DMS53 (cell line): Measurements from ENCODE around the gene HIF1AN.
A peak's percentile ranks its signal among the peaks of the same experiment; 100 is the strongest.

ENCODE experiments used
- DNase-seq: peaks from one replicate; lab custom pipeline; 2025; lab: John Stamatoyannopoulos, UW

The HIF1AN gene

GRCh38 chr10:100522107-100522801 lies 13.5 kb upstream of the HIF1AN start:
- peak; percentile 19 for DNase-seq

DNA sequence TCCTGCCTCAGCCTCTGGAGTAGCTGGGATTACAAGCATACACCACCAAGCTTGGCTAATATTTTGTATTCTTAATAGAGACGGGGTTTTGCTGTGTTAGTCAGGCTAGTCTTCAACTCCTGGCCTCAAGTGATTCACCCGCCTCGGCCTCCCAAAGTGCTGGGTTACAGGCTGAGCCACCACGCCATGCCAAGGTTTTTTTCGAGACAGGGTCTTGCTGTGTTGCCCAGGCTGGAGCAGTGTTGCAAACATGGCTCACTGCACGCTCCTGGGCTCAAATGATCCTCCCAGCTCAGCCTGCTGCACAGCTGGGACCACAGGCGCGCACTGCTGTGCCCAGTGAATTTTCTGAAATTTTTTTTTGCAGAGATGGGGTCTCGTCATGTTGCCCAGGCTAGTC lies 12.8 kb upstream of the HIF1AN start:
- no peak for DNase-seq

- no peak for DNase-seq
Observed at GRCh38 chr10:100524206-100524605, 11.5 kb upstream of the HIF1AN start.

GRCh38 chr10:100524638-100525037 lies 11.1 kb upstream of the HIF1AN start:
- no peak for DNase-seq

DNA sequence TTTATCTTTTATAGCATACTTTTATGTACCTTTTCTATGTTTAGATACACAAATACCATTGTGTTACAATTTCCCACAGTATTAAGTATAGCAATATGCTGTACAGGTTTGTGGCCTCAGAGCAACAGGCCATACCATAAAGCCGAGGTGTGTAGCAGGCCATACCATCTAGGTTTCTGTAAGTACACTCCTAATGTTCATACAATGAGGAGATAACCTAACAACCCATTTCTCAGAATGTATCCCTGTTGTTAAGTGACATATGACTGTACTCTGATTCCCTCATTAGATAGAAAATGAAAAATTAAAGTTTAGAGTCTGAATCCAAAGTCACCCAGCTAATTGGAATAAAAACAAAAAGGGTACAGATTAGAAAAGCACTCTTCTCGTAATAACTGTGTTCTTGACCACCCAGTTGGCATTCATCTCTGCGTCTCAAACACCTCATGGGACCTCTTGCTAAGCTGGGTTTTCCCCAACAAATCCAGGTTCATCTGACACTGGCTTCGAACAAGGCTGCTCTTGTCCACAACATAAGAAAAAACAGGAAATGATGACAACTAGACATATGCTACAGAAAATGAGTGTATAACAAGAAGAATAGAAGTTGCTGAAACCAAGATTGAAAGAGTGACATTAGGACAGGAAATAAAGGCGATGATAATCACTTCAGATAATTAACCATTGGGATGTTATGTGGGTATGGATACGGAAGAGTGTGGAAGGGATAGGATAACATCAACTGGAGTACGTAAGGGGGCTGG lies 7.4 kb upstream of the HIF1AN start:
- no peak for DNase-seq

GRCh38 chr10:100528921-100529474 lies 6.7 kb upstream of the HIF1AN start:
- DNase-seq = peak; percentile 21

DNA sequence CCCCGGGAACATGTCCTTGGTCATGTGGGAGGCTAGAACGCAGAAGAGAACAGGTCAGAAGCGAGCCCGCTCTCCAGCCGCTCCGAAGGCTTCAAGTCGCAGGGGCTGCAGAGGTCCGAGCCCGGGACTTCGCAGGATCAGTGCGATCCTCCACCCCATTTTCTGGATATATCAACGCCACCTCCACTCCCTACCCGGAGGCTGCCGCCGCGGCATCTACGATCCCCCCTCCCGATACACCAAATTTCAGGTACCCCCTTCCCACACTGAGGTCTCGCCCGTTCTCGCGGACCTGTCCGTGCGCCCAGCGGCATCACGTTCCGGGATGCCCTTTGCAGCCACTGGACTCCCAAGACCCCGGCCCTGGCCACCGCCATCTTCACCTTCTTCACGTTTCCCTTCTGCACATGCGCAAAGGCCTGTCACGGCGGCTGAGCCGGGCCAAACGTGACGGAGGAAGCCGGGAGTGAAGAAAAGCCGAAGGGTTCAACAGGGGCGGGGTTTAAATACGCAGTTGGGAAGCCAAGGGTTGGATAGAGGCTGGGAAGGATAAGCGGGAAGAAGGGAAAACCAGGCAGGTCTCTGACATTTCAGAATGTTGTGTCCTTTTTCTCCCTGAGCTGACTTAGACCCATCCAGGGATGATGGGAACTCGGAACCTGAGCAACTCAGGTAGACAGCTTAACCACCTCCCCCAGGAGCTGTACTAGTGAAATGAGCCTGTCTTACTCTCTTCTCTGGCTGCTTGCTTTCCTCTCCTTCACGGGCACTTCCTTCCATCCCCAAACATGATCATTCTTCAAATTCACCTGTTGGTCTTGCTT lies 6.1 kb upstream of the HIF1AN start, which contains the start of gene NDUFB8:
Gene NDUFB8 (minus strand): TSS at position 397 of the 824 bp plus-strand sequence. CDS start 20 bp downstream, at position 377.
- DNase-seq = peak; percentile 90

DNA sequence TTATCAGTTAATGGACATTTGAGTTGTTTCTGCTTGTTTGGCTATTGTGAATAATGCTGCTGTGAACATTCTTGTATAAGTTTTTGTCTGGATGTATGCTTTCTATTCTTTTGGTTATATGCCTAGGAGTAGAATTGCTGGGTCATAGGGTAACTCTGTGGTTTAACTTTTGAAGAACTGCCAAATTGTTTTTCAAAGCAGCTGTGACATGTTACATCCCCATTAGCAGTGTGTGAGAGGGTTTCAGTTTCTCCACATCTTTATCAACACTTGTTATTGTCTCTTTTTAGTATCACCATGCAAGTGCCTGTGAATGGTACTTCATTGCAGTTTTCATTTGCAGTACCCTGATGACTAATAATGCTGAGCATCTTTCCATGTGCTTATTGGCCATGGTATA lies 4.0 kb upstream of the HIF1AN start:
- peak; percentile 10 for DNase-seq

- DNase-seq = no peak
Observed at GRCh38 chr10:100534726-100535125, 1.0 kb upstream of the HIF1AN start.

DNA sequence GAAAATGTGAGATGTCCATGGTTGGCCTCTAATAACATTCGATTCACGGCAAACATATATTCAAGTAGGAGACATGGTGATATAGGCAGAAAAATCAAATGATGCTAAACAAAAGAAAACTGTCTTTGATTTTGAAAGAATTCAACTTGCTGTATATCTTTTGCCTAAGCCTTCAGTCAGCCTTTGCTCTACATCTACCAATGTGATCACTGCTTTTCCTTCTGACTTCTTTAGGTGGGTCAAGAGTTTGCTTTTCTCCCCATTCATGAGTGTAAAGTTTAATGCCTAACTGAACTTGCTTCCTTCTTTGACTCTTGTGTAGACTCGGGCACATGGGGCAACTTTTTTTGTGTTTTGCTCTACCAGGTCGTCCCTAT lies 417 bp upstream of the HIF1AN start:
- DNase-seq = no peak

DNA sequence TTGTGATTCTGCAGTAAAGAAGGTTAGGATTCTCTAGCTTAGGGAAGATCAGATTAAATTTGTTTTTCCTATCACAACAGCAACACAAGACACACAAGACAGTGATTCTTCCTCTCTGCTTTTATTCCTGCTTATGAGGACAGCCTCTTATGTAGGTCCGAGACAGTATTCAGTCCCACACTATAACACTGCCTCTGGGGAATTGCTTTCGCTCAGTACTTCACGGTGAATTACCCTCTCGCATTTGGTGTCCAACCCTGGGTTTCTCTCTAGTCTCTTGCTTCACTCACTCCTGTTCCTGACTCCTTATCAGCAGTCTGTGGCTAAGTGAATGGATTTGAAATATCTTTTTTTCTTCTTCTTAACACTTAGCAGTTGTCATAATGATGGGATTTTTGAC lies 1.7 kb downstream of the HIF1AN start:
- no peak for DNase-seq

- no peak for DNase-seq
Observed at GRCh38 chr10:100544950-100545349, 9.2 kb downstream of the HIF1AN start.

DNA sequence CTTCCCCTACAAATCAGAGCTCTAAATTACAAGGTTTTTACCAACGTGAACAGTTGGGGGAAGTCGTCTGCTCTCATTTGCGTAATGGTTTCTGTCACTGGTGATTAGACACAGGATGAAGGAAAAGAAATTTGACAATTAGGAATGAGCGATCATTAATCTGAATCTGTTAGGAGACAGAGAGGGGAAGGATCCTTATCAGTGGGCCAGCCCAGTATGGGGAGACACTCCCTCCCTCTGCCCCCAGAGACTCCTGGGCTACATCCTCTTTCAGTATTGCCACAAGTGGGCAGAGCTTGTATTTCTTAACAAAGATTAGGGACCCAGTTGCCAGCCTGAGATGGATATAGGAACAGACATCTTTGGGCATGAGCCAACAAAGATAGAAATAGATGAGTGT lies 15.5 kb downstream of the HIF1AN start:
- DNase-seq = no peak

DNA sequence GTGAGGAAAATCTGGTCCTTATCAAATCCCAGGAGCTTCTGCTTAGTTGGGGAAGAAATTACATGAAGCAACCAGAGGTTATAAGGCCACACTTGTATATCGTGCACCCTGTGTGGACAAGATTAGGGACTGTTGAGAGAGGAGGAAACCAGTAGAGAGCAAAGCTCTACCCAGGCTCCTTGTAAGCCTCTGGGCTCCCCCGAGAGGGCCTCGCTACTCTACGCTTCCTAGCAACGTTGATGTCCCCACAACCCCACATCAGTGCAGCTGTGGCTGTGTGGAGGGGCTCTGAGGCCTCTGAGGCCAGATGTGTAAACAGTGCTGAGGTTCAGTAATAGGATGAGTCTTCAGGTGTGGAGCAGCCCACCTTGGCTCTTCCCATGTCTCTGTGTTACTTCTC lies 16.0 kb downstream of the HIF1AN start:
- no peak for DNase-seq

- DNase-seq = no peak
Observed at GRCh38 chr10:100553929-100554328, 18.2 kb downstream of the HIF1AN start.

GRCh38 chr10:100554902-100555301 lies 19.2 kb downstream of the HIF1AN start:
- DNase-seq = peak; percentile 12

DNA sequence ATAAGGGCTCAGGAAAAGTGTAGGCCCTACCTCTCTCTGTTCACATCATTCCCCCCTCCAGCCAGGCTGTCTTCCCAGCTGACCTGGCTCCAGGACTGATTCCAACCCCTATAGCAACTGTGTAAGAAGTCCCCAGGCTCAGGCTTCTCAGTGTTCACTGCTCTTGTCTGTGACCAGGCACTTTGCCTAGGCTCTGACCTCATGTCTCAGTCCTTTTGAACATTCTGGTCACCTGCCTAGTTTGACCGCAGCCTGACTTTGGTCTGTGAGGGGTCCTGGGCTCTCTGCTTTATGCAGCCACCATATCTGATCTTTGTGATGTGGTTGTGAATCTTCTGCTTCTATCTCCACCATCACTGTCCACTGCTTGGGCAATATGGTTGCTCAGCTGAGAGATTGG lies 24.5 kb downstream of the HIF1AN start:
- no peak for DNase-seq

DNA sequence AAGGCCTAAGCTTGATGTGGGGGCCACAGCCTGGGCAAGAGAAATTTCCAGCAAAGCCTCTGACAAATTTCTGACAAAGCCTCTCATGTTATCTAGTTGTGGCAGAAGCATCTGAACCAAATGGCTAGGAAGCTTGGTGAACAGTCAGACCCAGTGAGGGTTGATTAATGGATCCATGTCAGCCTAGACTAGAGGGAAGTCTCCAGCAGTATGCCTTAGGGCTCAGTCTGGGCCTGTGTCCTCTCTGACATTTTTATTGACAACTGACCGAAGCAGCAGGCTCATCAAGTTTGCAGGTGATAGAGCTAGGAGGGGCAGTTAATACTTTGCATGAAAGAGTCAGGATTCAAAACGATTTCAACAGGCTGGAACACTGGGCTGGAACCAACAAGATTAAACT lies 25.3 kb downstream of the HIF1AN start:
- no peak for DNase-seq

DNA sequence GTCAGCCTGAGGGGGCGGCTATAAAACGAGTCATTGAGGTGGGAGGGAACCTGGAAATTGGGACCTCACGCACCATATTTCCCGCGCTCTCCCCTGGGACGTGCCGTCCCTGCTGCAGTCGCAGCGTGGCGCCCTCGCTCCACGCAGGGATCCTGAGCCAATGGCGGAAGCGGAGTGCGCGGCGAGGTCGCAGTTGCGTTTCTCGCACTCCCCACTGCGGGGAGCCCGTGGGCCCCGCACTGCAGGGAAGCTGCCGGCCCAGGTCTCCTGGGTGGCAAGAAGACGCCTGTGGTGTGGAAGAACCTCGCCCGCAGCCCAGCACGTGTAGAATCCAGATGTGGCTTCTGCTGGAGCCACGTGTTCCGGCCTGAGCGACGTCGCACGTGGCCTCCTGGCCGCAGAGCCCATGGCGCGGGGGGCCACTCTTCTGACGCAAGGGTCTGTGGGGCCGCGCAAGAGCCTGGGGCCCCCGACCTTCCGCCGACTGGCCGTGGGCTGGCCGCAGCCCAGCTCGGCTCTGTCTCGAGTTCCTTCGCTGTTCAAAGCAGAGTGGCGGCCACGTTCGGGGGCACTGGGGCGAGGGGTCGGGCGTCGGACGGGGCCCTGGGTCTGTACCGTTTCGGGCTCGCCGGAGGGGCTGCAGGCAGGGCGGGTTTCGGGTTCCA lies 26.4 kb downstream of the HIF1AN start:
- peak; percentile 92 for DNase-seq

- no peak for DNase-seq
Observed at GRCh38 chr10:100565206-100565985, 29.7 kb downstream of the HIF1AN start.

DNA sequence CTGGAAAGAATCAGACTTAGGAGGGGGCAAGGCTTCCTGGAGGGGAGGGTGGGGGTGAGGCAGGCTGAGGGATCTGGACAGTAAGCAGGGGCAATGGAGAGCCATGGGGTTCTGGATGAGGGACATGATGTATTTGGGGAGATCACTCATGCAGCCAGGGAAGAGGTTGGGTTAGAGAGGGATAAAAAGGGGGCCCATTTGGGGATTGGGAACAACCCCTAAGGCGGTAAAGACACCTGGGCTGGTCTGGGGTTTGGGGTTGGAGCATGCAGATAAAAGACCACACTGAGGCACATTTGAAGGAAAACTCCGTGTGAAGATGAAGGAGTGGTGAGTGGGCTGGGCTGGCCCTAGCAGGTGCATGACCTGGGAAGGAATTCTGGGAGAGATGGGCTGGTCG lies 30.8 kb downstream of the HIF1AN start:
- DNase-seq = no peak
